Activated naive CD4-positive, alpha-beta T cell treated with anti-CD3 and anti-CD28 coated beads for 36 hours (primary cell): ENCODE results near the gene UTS2B. TPM values are rescaled to one million over a fixed set of nuclear protein-coding genes. Genes with fewer than 3 reads are reported as not detected.

Experiments
- CTCF ChIA-PET: fragments of 350-600 bp; sonication (Branson Sonifier 250); formaldehyde crosslinking; loops from one replicate; lab custom pipeline; 2021; ENCODE audit warnings: antibody characterized with exemption; lab: Charles Lee
- DNase-seq: peaks from one replicate; pipeline ENCODE4 v3.0.0-alpha.2; 2020
- H3K27ac Mint-ChIP-seq: one replicate; pipeline ENCODE4 v1.8.0; 2021; ENCODE audit warnings: mild to moderate bottlenecking, mixed read lengths
- H3K27me3 Mint-ChIP-seq: one replicate; pipeline ENCODE4 v1.8.0; 2021; ENCODE audit warnings: low read depth, mixed read lengths
- H3K36me3 Mint-ChIP-seq: one replicate; pipeline ENCODE4 v1.8.0; 2021; ENCODE audit warnings: low read depth, mixed read lengths
- H3K4me1 Mint-ChIP-seq: one replicate; pipeline ENCODE4 v1.8.0; 2021; ENCODE audit warnings: low read depth, mixed read lengths
- H3K4me3 Mint-ChIP-seq: one replicate; pipeline ENCODE4 v1.8.0; 2021; ENCODE audit warnings: mild to moderate bottlenecking, moderate library complexity, mixed read lengths
- H3K9me3 Mint-ChIP-seq: one replicate; pipeline ENCODE4 v1.8.0; 2021; ENCODE audit warnings: mixed read lengths
- intact Hi-C: fragments of 100-400 bp; cut with micrococcal nuclease; formaldehyde crosslinking; loops from one replicate; pipeline ENCODE4 v1.15.1; 2023
- total RNA-seq, 2 experiments: library from RNA; stranded (reverse); gene quantifications; one replicate each; pipeline ENCODE4 v1.2.3, GENCODE V29; 2021

Gene UTS2B
- total RNA-seq, 2 experiments from 2014 or later = not detected

GRCh38 chr3:191237047-191237882 is 93.1 kb downstream of the UTS2B start:
- CTCF ChIA-PET = no interaction called here
- Mint-ChIP-seq H3K27ac (no peak overlapping the region), H3K4me1 (no peaks in the 10 kb centered on the region)

GRCh38 chr3:191236646-191237045 is 93.7 kb downstream of the UTS2B start:
- H3K36me3 Mint-ChIP-seq = no peaks in the 10 kb centered on the region
- DNase-seq = no peak
- H3K4me1 Mint-ChIP-seq = no peaks in the 10 kb centered on the region
- no peak overlapping the region for H3K4me3 Mint-ChIP-seq
- CTCF ChIA-PET = no interaction called here
- no peaks in the 10 kb centered on the region for H3K9me3 Mint-ChIP-seq
- H3K27me3 Mint-ChIP-seq = no peaks in the 10 kb centered on the region
- intact Hi-C loops = no loop called here
- no peak overlapping the region for H3K27ac Mint-ChIP-seq

More at GRCh38 chr3:191237047-191237882, 93.1 kb downstream of the UTS2B start:
- no peaks in the 10 kb centered on the region for H3K36me3 Mint-ChIP-seq
- H3K27me3 Mint-ChIP-seq = no peaks in the 10 kb centered on the region
- intact Hi-C loops = no loop called here
- H3K4me3 Mint-ChIP-seq = no peak overlapping the region
- H3K9me3 Mint-ChIP-seq = no peaks in the 10 kb centered on the region
- no peak for DNase-seq

GRCh38 chr3:191235331-191236314 is 94.7 kb downstream of the UTS2B start:
- Mint-ChIP-seq H3K27me3 (no peaks in the 10 kb centered on the region), H3K4me1 (no peaks in the 10 kb centered on the region), H3K9me3 (no peaks in the 10 kb centered on the region), H3K27ac (no peak overlapping the region), H3K4me3 (no peak overlapping the region), H3K36me3 (no peaks in the 10 kb centered on the region)
- CTCF ChIA-PET = no interaction called here
- intact Hi-C loops = no loop called here
- no peak for DNase-seq

GRCh38 chr3:191234216-191234615 is 96.1 kb downstream of the UTS2B start:
- Mint-ChIP-seq H3K4me1 (no peaks in the 10 kb centered on the region), H3K9me3 (no peaks in the 10 kb centered on the region), H3K36me3 (no peaks in the 10 kb centered on the region), H3K27ac (no peak overlapping the region), H3K4me3 (no peak overlapping the region), H3K27me3 (no peaks in the 10 kb centered on the region)
- CTCF ChIA-PET = no interaction called here
- intact Hi-C loops = no loop called here
- no peak for DNase-seq

- no peaks in the 10 kb centered on the region for H3K4me1 Mint-ChIP-seq
- no peak overlapping the region for H3K27ac Mint-ChIP-seq
- H3K4me3 Mint-ChIP-seq = no peak overlapping the region
- intact Hi-C loops = no loop called here
- no peaks in the 10 kb centered on the region for H3K36me3 Mint-ChIP-seq
- no peaks in the 10 kb centered on the region for H3K9me3 Mint-ChIP-seq
- H3K27me3 Mint-ChIP-seq = no peaks in the 10 kb centered on the region
- no peak for DNase-seq
- CTCF ChIA-PET = no interaction called here
Measured at GRCh38 chr3:191227541-191227940, 102.8 kb downstream of the UTS2B start.

- CTCF ChIA-PET = no interaction called here
- Mint-ChIP-seq H3K27me3 (no peaks in the 10 kb centered on the region), H3K9me3 (no peaks in the 10 kb centered on the region), H3K36me3 (no peaks in the 10 kb centered on the region), H3K4me3 (no peak overlapping the region), H3K4me1 (no peaks in the 10 kb centered on the region), H3K27ac (no peak overlapping the region)
- intact Hi-C loops = no loop called here
- DNase-seq = no peak
Measured at GRCh38 chr3:191221638-191222037, 108.7 kb downstream of the UTS2B start.

GRCh38 chr3:191220908-191221307 is 109.4 kb downstream of the UTS2B start:
- Mint-ChIP-seq H3K4me3 (no peak overlapping the region), H3K36me3 (no peaks in the 10 kb centered on the region), H3K27me3 (no peaks in the 10 kb centered on the region), H3K27ac (no peak overlapping the region), H3K9me3 (no peaks in the 10 kb centered on the region), H3K4me1 (no peaks in the 10 kb centered on the region)
- intact Hi-C loops = no loop called here
- DNase-seq = no peak
- CTCF ChIA-PET = no interaction called here

- CTCF ChIA-PET = no interaction called here
- Mint-ChIP-seq H3K4me1 (no peaks in the 10 kb centered on the region), H3K36me3 (no peaks in the 10 kb centered on the region), H3K27me3 (no peaks in the 10 kb centered on the region), H3K4me3 (no peak overlapping the region), H3K9me3 (no peaks in the 10 kb centered on the region), H3K27ac (no peak overlapping the region)
- no peak for DNase-seq
- intact Hi-C loops = no loop called here
Measured at GRCh38 chr3:191217301-191217700, 113.0 kb downstream of the UTS2B start.

Other genes with a start within 250 kb of the UTS2B start
- not detected for gene OSTN, start 131.3 kb downstream of the UTS2B start, total RNA-seq
- 1 to 10 TPM; 4.8 to 5.3 TPM for gene CCDC50, start 1.1 kb downstream of the UTS2B start, total RNA-seq
- gene PYDC2, start 130.6 kb upstream of the UTS2B start, total RNA-seq = not detected